ENCODE measurements around the gene ACKR2. TPM values are rescaled to one million over a fixed set of nuclear protein-coding genes. Genes with fewer than 3 reads are reported as not detected.

Gene ACKR2
- total and polyA plus RNA-seq, 8 donors = 0.15 to 2.4 (median 0.50) TPM; not detected in 3

DNA sequence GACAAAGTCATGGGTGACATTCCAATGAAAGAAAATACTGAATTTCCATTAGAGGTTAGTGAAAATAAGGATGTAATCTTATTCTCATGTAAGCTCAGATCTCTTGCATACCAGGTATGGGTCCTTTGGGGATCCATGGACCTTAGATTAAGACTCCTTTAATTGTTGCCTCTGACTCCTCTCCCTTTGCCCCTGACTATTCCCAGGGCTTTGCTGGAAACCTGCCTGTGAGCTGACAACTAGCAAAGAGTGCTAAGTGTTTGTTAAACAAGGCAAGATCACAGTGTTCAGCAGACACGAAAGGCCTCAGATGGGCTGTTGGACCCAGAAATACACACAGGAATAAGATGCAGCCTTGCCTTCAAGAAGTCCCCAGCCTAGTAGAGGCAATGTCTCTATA, 32.1 kb downstream of the ACKR2 start:
- Histone ChIP-seq H3K27ac (no peak overlapping the region), H3K4me1 (peaks cover 17 to 49% (median 30%) of the 10 kb centered on the region in 4 donors), H3K36me3 (no peaks in the 10 kb centered on the region), H3K9me3 (no peaks in the 10 kb centered on the region), H3K27me3 (no peaks in the 10 kb centered on the region), H3K4me3 (no peak overlapping the region)
- 62 to 85% (median 81%) methylated on average over 1 of the region's 1 CpG for WGBS, 5 donors
- TF ChIP-seq CTCF (IDR thresholded peaks at IDR 0.05) (no peak), EP300 (IDR thresholded peaks at IDR 0.05) (no peak), POLR2AphosphoS5 (IDR thresholded peaks at IDR 0.05) (no peak), POLR2A (IDR thresholded peaks at IDR 0.05) (no peak)
- no peak for DNase-seq
- intact Hi-C loops (cut with DNase I; ENCODE audit: low total_unique reads) = no loop called here

DNA sequence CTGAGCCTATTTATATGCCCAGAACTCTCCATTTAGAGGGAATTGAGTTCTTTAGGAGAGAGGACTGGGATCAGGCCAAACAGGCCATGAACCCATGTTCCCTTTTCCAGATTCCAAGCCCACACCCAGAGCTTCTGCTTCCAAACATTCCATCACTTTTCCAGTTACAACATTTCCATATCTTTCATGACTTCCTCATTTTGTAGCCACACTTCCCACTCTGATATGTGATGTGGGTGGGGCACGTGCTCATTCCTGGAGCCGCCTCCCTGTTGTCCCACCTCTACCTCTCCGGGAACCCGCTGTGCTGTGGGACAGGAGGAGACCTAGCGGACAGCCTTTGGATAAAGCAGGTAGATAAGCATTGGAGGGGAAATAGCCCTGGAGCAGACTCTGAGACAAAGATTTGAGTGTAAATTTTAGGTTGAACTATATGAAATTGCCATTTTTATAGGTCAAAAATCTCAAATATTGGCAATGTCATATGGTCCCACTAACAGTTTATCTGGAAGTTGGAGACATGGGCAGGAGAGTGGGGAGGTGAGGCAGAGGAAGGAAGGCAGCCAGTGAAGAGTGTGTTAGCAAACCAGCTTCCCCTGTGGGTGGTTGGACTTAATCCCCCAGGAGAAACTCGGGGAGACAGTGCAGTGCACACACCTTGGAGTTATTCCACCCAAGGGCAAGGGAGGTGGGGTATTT, 34.6 kb downstream of the ACKR2 start:
- 40 to 63% (median 57%) methylated on average over 6 of the region's 6 CpGs for WGBS, 5 donors
- Histone ChIP-seq H3K4me1 (peaks cover 17 to 60% (median 38%) of the 10 kb centered on the region in 4 donors), H3K9me3 (no peaks in the 10 kb centered on the region), H3K4me3 (no peak overlapping the region), H3K36me3 (no peaks in the 10 kb centered on the region), H3K27ac (peak overlapping the region in 4 of 5 donors; percentile 52 to 73 (median 64)), H3K27me3 (no peaks in the 10 kb centered on the region)
- TF ChIP-seq POLR2AphosphoS5 (IDR thresholded peaks at IDR 0.05) = peak in 1 of 3 donors; percentile 37
- TF ChIP-seq EP300 (IDR thresholded peaks at IDR 0.05) = no peak
- peak in 1 of 2 donors; percentile 39 for DNase-seq
- intact Hi-C loops (cut with DNase I; ENCODE audit: low total_unique reads) = no loop called here

- Histone ChIP-seq H3K27ac (peak overlapping the region in 4 of 5 donors; percentile 52 to 73 (median 64)), H3K9me3 (no peaks in the 10 kb centered on the region), H3K27me3 (no peaks in the 10 kb centered on the region), H3K4me3 (no peak overlapping the region), H3K4me1 (peaks cover 15 to 58% (median 36%) of the 10 kb centered on the region in 4 donors), H3K36me3 (no peaks in the 10 kb centered on the region)
- intact Hi-C loops (cut with DNase I; ENCODE audit: low total_unique reads) = no loop called here
- TF ChIP-seq POLR2AphosphoS5 (IDR thresholded peaks at IDR 0.05) = no peak
- TF ChIP-seq EP300 (IDR thresholded peaks at IDR 0.05) = no peak
- no peak for TF ChIP-seq CTCF (IDR thresholded peaks at IDR 0.05)
- TF ChIP-seq POLR2A (IDR thresholded peaks at IDR 0.05) = no peak
- no peak for DNase-seq
- 50 to 86% (median 69%) methylated on average over 1 of the region's 1 CpG for WGBS, 5 donors
Observed at GRCh38 chr3:42844412-42844713, 35.1 kb downstream of the ACKR2 start.

- Histone ChIP-seq H3K27me3 (no peaks in the 10 kb centered on the region), H3K4me3 (no peak overlapping the region), H3K9me3 (no peaks in the 10 kb centered on the region), H3K4me1 (peaks cover 10 to 53% (median 33%) of the 10 kb centered on the region in 4 donors), H3K36me3 (no peaks in the 10 kb centered on the region), H3K27ac (peak overlapping the region in 4 of 5 donors; percentile 52 to 73 (median 64))
- no peak for DNase-seq
- no peak for TF ChIP-seq POLR2AphosphoS5 (IDR thresholded peaks at IDR 0.05)
- no peak for TF ChIP-seq EP300 (IDR thresholded peaks at IDR 0.05)
- 71 to 90% (median 80%) methylated on average over 4 of the region's 4 CpGs for WGBS, 5 donors
- intact Hi-C loops (cut with DNase I; ENCODE audit: low total_unique reads) = no loop called here
Observed at GRCh38 chr3:42844815-42845214, 35.6 kb downstream of the ACKR2 start.

DNA sequence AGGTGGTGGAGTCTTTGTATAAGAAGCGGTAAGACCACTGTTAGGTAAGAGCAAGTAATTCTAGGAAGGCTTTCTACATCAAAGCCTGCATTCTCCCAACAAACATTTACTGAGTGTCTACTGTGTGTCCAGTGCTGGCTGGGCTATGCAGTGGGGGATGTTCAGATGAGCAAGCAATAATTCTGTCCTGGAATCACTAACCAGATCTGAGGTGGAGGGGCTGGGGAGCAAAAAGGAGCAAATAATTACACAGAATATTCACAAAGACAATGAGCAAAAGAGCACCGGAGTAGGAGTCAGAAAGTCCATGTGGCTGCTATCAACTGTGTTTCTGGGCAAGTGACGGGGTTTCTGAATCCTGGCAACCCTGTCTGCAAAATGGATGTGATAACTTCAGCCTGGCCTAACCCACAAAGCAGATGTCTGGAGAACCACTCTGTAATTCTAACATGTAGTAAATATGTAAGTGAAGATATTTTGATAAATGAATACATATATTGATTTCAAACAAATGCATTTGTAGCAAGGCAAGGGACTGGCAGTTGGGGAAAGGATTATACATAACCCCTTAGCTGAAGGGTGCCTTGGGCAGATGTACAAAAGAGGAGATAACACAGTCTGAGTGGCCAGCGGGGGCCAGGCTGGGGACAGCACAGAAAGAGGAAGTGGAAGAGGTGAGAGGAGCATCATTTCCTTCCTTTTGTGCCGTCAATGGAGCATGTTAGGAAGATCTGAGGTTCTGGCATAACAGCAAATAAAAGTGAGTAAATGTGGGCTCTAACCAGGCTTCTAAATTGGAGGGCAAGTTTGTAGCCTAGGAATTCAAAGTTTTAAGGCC, 37.7 kb downstream of the ACKR2 start:
- H3K4me1 ChIP-seq = peaks cover 8 to 49% (median 33%) of the 10 kb centered on the region in 4 donors
- 41 to 58% (median 50%) methylated on average over 5 of the region's 5 CpGs for WGBS, 5 donors
- peak overlapping the region in 4 of 5 donors; percentile 41 to 73 (median 58) for H3K27ac ChIP-seq
- no peak overlapping the region for H3K4me3 ChIP-seq
- DNase-seq = peak in 1 of 2 donors; percentile 62
- no peaks in the 10 kb centered on the region for H3K36me3 ChIP-seq
- intact Hi-C loops (cut with DNase I; ENCODE audit: low total_unique reads) = no loop called here
- H3K9me3 ChIP-seq = no peaks in the 10 kb centered on the region
- H3K27me3 ChIP-seq = no peaks in the 10 kb centered on the region
- TF ChIP-seq POLR2A (IDR thresholded peaks at IDR 0.05) (no peak), EP300 (IDR thresholded peaks at IDR 0.05) (no peak), CTCF (IDR thresholded peaks at IDR 0.05) (no peak), POLR2AphosphoS5 (IDR thresholded peaks at IDR 0.05) (no peak)

All from stomach (tissue), 9 donors.